ENCODE data around the gene KCTD14. TPM values are rescaled to one million over a fixed set of nuclear protein-coding genes. Genes with fewer than 3 reads are reported as not detected.
"Not testable (repeated sequence)": the region's sequence is repeated elsewhere in the genome, so short reads cannot be mapped to it uniquely, and the experiment has no call there.

KCTD14 gene
- total RNA-seq, 1 experiment from 2014 or later = 12.8 TPM

GRCh38 chr11:78056093-78056492 lies 33.0 kb upstream of the KCTD14 start:
- H3K27me3 ChIP-seq = no peaks in the 10 kb centered on the region
- no peak overlapping the region for H3K4me3 ChIP-seq
- no peaks in the 10 kb centered on the region for H3K36me3 ChIP-seq
- no peak for DNase-seq
- H3K9me3 ChIP-seq = no peaks in the 10 kb centered on the region

GRCh38 chr11:78054971-78055370 lies 31.9 kb upstream of the KCTD14 start:
- Histone ChIP-seq H3K36me3 (no peaks in the 10 kb centered on the region), H3K4me3 (no peak overlapping the region), H3K9me3 (no peaks in the 10 kb centered on the region), H3K27me3 (no peaks in the 10 kb centered on the region)
- no peak for DNase-seq

- Histone ChIP-seq H3K9me3 (no peaks in the 10 kb centered on the region), H3K36me3 (no peaks in the 10 kb centered on the region), H3K4me3 (no peak overlapping the region), H3K27me3 (no peaks in the 10 kb centered on the region)
- DNase-seq = peak; percentile 64
Measured at GRCh38 chr11:78050964-78051831, 28.1 kb upstream of the KCTD14 start.

- Histone ChIP-seq H3K9me3 (no peaks in the 10 kb centered on the region), H3K36me3 (no peaks in the 10 kb centered on the region), H3K27me3 (no peaks in the 10 kb centered on the region), H3K4me3 (no peak overlapping the region)
- DNase-seq = no peak
Measured at GRCh38 chr11:78049348-78049747, 26.3 kb upstream of the KCTD14 start.

GRCh38 chr11:78048561-78048960 lies 25.5 kb upstream of the KCTD14 start:
- Histone ChIP-seq H3K36me3 (no peaks in the 10 kb centered on the region), H3K9me3 (no peaks in the 10 kb centered on the region), H3K27me3 (no peaks in the 10 kb centered on the region), H3K4me3 (no peak overlapping the region)
- DNase-seq = no peak

- no peaks in the 10 kb centered on the region for H3K9me3 ChIP-seq
- H3K36me3 ChIP-seq = no peaks in the 10 kb centered on the region
- no peaks in the 10 kb centered on the region for H3K27me3 ChIP-seq
- no peak for DNase-seq
- no peak overlapping the region for H3K4me3 ChIP-seq
Measured at GRCh38 chr11:78046486-78046854, 23.4 kb upstream of the KCTD14 start.

- Histone ChIP-seq H3K36me3 (no peaks in the 10 kb centered on the region), H3K4me3 (peak overlapping the region; percentile 32), H3K9me3 (no peaks in the 10 kb centered on the region), H3K27me3 (no peaks in the 10 kb centered on the region)
- DNase-seq = peak; percentile 71
Measured at GRCh38 chr11:78045851-78046485, 22.9 kb upstream of the KCTD14 start.

- Histone ChIP-seq H3K9me3 (no peaks in the 10 kb centered on the region), H3K36me3 (no peaks in the 10 kb centered on the region), H3K27me3 (no peaks in the 10 kb centered on the region)
Measured at GRCh38 chr11:78044706-78045105, 21.6 kb upstream of the KCTD14 start.

GRCh38 chr11:78041843-78042440 lies 18.9 kb upstream of the KCTD14 start:
- no peak overlapping the region for H3K4me3 ChIP-seq
- no peaks in the 10 kb centered on the region for H3K36me3 ChIP-seq
- H3K9me3 ChIP-seq = no peaks in the 10 kb centered on the region
- no peak for DNase-seq
- no peaks in the 10 kb centered on the region for H3K27me3 ChIP-seq

More at GRCh38 chr11:78044706-78045105, 21.6 kb upstream of the KCTD14 start:
- no peak for DNase-seq
- no peak overlapping the region for H3K4me3 ChIP-seq

GRCh38 chr11:78041380-78041719 lies 18.3 kb upstream of the KCTD14 start:
- H3K9me3 ChIP-seq, H3K27me3 ChIP-seq, H3K4me3 ChIP-seq, H3K36me3 ChIP-seq, DNase-seq: not testable (repeated sequence)

GRCh38 chr11:78040691-78041379 lies 17.8 kb upstream of the KCTD14 start:
- Histone ChIP-seq H3K36me3 (no peaks in the 10 kb centered on the region), H3K27me3 (no peaks in the 10 kb centered on the region), H3K9me3 (no peaks in the 10 kb centered on the region), H3K4me3 (no peak overlapping the region)
- DNase-seq = peak; percentile 62

GRCh38 chr11:78039919-78040671 lies 17.0 kb upstream of the KCTD14 start:
- peak overlapping the region; percentile 18 for H3K4me3 ChIP-seq
- H3K9me3 ChIP-seq = no peaks in the 10 kb centered on the region
- no peaks in the 10 kb centered on the region for H3K27me3 ChIP-seq
- peak; percentile 90 for DNase-seq
- no peaks in the 10 kb centered on the region for H3K36me3 ChIP-seq

- no peaks in the 10 kb centered on the region for H3K9me3 ChIP-seq
- H3K36me3 ChIP-seq = no peaks in the 10 kb centered on the region
- no peak for DNase-seq
- H3K4me3 ChIP-seq = no peak overlapping the region
- no peaks in the 10 kb centered on the region for H3K27me3 ChIP-seq
Measured at GRCh38 chr11:78039391-78039918, 16.4 kb upstream of the KCTD14 start.

GRCh38 chr11:78038697-78039313 lies 15.7 kb upstream of the KCTD14 start:
- Histone ChIP-seq H3K36me3 (no peaks in the 10 kb centered on the region), H3K9me3 (no peaks in the 10 kb centered on the region), H3K4me3 (no peak overlapping the region), H3K27me3 (no peaks in the 10 kb centered on the region)
- no peak for DNase-seq

- Histone ChIP-seq H3K9me3 (no peaks in the 10 kb centered on the region), H3K4me3 (no peak overlapping the region), H3K27me3 (no peaks in the 10 kb centered on the region), H3K36me3 (no peaks in the 10 kb centered on the region)
- no peak for DNase-seq
Measured at GRCh38 chr11:78037825-78038620, 14.9 kb upstream of the KCTD14 start.
